ENCODE data around the gene TTC13.

The TTC13 gene

DNA sequence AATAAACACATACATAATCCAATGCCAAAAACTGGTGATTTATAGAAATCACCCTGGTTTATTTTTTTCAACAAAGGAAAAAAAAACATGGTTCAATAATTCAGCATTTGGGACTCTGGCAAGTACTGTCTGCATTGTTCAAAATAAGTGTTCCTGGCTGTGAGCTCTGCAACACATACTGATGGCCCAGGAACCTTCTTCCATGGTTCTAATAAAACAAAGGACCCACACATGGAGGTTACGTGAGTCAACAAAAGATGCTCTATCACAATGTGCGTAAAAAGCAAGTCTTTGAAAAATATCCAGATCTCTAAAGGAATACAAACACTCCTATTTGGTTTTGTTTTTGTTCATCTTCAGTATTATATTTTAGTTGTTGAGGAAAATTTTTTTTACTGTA, 72.4 kb downstream of the TTC13 start:
- DNase-seq, result no peak

DNA sequence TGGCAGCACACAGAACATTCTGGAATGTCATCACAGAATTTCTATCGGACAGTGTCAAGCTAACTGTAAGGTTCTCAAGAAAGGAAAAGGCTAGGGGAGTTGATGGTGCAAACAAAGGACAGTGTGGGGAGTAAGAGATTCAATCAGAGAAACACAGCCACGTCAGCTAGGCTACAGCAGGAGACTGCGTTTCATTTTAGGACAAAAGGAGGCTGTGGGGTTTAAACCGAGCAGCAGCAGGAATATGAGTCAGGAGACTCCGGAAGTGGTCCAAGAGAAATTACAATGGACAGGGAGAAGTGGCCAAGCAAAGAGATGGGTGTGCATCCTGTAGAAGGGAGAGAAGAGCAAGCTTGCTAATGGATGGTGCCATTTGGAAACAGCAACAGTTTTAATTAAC, 72.9 kb downstream of the TTC13 start:
- DNase-seq, result no peak

DNA sequence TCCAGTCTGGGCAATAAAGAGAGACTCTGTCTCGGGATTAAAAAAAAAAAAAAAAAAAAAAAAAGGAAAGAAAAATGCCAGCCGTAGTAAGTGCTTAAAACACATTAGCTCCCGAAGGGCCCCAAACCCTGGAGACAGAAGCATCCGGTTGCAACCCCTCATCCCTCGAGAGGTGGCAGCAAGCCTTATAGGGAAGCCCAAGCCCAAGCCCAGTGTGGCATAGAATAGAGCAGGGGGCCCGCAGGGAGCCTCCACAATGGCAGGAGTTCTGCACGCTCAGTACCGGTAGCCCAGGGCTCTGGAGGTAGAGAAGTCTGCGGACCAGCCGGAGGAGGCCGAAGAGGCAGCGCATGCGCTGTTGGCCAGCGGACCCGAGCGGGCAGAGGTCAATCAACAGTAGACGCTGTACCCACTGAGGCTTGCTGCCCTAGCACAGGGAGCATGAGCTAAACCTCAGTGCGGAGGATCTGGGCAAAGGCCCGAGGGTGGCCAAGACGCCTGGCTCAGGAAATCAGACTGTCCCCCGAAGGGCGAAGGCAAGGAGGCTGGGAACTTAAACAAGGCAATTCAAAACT, 76.2 kb downstream of the TTC13 start:
- DNase-seq, result no peak

DNA sequence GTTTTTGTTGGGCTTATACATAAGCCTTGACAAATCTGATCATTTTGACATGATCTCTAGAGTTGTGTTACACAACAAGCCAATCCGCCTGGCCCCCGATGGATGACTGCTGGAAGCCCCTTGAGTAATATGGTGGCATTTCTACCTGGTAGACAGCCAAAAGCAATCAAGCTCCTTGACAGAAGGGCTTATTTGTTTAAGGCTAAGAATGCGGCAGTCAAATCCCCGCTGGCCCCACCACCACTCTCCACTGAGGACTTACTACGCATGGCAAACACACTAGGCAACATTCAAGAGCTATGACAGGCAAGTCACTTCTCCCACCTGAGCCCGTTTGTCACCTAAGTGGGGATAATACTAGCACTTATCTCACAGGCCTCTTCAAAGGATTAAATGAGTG, 77.0 kb downstream of the TTC13 start:
- no peak for DNase-seq

DNA sequence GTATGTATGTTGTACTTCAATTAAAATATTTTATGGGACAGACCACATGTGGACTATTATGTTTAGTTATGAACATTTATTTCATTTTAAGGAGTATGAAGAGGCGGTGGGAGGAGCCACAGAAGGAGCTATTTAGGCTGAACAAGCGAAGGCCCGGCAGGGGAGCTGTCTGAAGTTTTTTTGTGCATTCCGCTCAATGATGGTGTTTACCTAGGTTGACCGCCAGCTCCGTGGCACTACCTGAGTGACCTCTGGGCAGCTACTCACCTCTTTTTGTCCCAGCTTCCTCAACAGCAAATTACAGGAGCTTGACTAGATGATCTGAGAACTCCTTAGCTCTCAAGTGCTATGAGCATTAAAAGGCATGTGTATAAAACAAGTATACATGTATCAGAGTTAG, 77.7 kb downstream of the TTC13 start:
- no peak for DNase-seq

DNA sequence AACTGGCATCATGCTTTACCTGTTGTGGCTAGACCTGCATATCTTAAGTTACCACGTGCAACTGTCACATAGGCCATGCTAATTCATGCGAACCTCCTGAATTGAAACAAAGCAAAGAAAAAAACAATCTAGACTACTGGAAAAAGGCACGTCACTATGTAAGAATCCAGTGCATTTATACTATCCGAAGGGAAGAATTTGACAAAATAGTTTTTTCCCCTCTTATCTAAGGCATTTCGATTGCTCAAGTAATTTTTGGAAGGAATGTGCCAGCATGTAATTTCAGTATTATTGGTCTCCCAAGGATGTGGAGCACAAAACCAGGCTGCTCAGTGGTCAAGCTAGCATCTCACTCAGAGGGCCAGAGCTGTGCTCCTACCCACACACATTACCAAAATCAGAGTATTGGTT, 78.8 kb downstream of the TTC13 start:
- no peak for DNase-seq

DNA sequence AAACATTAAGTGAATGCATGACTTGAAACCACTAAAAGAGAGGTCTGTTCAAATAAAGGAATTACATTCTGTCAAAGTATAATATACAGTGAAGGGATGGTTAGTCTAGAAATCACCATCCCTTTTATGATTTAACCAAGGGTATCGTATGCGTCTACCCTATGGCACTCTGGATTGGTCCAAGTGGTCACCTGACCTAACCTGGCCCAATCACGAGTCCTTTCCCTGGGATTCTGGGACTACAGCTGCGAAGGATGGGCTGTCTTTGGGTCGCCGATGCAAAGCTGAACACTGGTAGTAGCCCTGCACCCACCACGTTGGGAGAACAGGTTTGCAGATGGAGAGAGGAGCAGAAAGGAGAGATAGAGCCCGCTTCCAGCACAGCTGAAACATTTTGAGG, 79.9 kb downstream of the TTC13 start:
- no peak for DNase-seq

DNA sequence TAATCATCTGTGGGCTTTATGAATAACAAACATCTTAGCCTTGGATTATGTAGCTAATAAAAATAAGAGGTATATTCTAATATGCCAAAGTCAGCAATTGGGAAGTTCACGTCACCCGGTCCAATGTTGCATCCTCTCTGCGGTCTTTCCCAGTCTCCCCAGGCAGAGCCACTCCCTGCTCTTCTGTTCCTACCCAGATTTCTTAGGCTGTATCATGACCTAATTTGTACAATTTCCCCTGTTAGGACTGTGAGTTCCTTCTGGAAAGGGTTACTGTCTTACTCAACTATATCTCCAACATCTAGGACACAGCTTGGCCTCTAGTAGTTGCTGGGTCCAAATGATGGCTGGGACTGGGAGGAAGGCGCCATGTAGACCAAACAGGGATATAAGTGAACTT, 80.5 kb downstream of the TTC13 start:
- no peak for DNase-seq

DNA sequence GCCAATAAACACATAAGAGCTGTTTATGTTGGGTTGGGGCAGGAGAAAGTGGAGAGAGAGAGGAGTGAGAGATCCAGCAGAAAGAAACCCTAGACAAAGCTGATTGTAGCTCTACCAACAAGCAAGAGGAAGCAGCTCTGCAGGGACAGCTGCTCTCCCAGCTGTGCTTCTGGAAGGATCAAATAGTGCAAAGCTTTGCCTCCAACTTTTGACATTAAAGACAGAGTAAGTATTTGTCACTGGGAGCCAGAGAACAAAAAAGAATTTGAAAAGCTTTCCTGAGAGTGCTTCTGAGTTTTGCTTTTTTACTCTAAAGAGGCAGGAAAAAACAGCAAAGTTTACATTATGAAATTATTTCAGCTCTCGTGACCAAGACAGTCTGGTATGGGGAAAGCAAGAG, 81.9 kb downstream of the TTC13 start:
- DNase-seq, result no peak

DNA sequence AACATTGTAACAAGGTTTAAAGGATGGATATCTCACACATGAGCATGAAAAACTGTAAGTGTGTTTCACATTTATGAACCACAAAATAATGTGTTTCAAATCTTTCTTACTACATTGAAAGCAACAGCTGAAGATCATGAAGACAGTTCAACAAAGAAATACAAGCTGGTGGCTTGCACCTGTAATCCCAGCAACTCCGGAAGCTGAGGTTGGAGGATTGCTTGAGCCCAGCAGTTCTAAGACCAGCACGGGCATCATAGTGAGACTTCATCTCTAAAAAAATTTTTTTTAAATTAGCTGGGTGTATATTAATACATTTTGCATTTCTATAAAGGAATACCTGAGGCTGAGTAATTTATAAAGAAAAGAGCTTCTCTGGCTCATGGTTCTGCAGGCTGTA, 83.2 kb downstream of the TTC13 start:
- DNase-seq, result no peak

DNA sequence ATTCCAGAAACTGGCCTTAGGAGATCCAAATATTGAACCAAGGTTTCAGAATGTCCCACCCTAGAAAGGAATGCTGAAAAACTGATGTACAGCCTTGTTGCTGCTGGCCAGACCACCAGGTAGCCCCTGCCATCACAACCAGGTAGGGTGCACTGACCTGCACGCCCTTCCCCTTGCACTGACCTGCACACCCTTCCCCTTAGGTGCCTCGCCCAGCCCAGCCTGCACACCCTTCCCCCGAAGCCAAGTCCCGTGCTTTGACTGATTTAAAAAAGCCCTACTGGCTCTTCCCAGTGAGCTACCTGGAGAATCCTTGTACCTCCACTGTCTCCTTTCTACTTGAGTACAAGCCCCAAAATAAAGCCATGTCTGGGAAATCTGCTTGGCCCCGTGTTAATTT, 84.0 kb downstream of the TTC13 start:
- DNase-seq, result no peak

DNA sequence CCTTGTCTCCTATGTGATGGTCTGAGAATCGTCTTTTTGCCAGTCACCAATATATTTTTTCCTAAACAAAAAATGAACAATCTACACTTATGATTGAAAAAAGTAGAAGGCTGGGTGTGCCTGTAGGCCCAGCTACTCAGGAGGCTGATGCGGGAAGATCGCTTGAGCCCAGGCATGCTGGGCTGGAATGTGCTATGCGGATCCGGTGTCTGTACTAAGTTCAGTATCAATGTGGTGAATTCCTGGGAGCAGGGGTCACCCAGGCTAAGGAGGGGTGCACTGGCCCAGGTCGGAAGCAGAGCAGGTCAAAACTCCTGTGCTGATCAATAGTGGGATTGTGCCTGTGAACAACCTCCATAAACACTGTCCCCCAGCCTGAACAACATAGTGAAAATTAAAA, 84.6 kb downstream of the TTC13 start:
- no peak for DNase-seq

DNA sequence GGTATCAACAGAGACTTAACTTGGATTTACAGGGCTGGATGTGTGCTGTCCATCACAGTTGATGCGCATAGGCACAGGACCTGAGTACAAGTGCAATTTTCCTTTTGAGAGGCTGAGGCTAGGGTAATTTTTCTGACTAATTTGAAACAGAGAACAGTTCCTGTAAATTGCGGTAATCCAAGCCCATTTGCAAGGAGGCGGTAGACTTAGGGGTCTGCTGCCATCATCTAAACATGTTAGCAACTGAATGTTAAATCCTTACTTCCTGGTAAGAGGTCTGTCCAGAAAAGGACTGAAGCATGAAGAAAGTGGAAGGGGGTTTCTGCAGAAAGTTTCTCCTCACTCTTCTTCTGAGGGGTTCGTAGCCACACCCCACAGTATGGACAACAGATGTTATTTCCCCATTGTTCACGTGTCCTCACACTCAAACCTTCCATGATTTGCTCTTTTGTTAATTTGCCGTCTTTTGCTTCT, 86.6 kb downstream of the TTC13 start:
- DNase-seq, result no peak

DNA sequence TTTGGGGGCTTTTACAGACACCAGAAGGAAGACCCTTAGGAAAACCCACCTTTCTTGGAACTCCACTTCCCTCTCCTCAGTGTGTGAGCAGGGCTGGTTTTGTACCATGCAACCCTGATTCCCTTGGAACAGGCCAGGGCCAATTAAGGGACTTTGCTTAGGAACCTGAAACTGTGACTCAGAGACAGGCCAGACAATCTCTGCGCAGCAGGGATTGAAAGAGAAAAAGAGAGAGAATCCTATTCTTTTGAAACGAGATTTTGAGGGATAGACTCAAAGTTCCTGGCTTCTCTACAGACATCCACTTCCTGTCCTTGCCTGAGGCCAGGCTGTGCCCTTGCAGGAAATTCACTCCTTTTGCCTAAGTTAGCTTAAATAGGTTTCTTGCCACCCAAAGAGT, 87.2 kb downstream of the TTC13 start:
- DNase-seq, result no peak

DNA sequence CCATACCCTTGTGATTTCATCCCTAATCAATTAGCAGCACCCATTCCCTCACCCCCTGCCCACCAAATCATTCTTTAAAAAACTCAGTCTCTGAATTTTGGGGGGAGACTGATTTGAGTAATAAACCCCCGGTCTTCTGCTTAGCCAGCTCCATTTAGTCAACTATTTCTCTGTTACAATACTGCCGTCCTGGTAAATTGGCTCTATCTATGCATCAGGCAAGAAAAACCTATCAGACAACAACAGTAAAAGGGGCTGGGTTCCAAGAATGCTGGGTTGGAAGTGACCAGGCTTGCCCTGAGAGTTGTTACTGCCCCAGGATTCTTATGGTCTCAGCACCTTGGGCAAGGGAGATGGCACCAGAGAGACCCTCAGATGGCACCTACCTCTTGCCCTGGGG, 94.0 kb downstream of the TTC13 start:
- no peak for DNase-seq

DNA sequence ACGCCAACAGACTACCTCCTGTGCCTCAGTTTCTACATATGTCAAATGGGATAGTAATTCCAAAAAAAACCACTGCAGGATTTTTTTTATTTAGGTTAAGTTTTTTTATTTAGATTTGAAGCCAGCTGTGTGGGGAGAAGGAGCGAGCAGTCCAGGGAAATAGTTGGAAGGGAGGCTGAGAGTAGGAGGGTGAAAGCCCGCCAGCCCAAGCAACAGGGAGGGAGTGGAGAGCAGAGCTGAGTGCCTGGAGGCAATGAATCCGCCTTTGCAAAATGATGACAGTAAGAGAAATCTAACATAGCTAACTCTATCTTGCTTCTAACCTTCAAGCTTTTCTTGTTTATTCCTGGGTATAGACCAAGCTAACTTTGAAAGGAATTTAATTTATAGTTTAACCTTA, 94.7 kb downstream of the TTC13 start:
- DNase-seq, result no peak

DNA sequence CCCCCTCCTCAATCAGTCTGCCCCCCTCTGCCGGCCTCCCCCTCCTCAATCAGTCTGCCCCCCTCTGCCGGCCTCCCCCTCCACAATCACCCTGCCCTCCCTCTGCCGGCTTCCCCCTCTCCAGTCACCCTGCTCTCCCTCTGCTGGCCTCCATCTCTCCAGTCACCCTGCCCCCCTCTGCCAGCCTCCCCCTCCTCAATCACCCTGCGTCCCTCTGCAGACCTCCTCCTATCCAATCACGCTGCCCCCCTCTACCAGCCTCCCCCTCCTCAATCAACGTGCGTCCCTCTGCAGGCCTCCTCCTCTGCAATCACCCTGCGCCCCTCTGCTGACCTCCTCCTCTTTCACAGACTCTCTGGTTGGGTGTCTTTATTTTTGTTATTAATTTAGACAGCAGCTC, 98.9 kb downstream of the TTC13 start:
- DNase-seq, result no peak

DNA sequence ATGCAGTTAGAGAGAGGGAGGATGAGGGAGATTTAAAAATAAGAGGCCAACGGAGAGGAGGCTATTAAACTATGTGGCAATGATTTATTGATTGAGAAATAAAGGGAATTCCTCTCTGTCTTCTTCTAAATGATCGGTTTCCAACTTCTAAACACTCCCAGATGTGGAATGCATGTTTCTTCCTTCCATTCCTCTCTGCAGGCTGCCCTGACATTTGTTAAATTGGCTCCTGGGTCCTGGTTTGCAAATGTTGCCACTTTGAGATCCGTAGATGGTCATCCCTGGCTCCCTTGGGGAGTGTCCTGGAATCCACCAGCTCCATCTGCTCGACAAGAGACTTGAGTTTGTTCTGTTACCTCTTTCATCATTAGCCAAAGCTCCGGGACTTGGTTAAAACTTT, 100.1 kb downstream of the TTC13 start:
- DNase-seq, result no peak

DNA sequence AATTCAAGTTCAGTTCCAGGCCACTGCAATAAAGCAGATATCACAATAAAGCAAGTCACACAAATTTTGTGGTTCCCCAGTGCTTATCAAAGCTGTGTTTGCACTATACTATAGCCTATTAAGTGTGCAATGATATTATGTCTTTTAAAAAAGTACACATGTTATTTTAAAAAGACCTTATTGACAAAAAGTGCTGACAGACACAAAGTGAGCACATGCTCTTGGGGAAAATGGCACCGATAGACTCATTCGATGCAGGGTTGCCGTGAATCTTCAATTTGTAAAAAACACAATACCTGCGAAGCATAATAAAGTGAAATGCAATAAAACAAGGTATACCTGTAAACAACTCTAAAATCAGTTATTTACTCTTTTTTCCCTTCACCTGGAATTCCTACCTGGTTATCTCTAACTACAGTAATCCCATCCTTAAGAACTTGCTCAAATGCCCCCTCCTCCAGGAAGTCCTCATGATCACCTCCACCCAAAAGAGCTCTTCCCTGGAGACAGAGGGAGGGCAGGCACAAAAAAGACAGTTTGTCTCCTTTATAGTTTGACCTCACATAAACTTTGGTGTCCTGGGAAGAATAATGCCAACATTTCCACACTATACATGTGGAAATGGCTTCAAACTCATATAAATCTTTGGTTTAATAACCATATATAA, 100.6 kb downstream of the TTC13 start:
- DNase-seq, result no peak

DNA sequence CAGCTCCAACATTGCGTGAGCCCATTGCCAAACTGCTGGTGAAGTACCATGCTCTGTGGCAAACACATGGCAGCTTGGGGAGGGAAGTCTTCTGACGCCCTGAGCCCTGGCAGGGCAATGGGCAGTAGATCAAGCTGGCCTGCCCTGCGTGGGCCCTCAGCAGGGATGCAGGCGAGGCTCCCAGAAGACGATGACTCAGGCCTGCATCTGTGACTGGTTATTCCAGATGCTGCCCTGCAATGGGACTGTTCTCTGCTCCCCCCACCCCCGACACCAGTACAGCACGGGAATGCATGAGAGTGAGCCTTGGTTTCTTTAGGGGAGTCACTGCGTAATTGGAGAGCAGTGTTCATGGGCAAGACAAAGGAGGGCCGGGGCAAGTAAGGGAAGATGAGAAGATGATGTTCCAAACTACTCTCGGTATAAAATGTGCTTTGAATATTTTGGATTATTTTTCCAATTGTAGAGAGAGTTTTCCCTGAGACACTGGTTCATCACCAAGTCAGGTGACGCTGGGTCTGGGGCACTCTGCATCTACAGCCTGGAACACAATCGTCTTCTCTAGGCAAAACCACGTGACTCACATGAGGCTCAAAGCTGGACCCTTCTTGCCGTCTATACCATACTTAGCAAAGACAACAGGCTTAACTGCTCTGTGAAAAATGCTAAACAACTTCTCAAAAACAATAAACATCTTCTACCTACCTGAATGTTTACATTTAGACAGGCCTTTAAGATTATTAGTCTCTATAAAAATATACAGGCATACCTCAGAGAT, 101.3 kb downstream of the TTC13 start:
- DNase-seq, result no peak

DNA sequence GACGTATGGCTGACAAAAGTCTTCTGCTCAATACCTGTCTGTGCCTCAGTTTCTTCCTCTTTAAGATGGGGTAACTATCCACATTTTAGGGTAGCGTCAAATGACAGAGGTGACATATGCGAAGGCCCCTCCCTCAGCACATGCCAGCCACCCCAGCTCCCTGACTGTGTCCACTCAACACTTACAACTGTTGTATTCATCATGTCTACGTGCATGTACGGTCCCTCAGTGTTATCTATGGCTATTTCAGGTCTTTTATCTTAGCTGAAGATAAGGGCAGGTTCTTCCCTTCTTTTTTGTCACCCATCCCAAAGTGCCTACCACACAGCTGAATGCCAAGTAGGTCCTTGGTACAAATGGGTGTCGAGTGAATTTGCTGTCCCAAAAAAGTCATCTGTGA, 102.0 kb downstream of the TTC13 start:
- DNase-seq, result no peak

DNA sequence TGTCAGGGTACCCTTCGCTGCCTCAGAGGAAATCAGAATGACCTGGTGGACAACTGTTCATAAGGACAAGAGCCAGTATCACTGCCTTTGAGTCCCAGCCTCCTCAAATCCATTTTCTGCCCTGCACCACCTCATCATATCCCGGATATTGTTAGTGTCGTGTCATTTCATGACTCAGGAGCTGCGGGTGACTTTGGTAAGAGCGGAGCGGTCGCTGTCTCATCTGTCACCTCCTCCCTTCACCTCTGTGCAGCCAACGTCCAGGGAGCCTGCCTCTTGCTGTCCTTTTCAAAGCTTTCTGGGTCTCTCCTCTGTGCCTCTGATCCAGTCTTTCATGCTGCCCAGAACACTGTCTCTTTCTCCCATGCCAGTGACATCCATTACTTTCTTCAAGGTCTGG, 103.3 kb downstream of the TTC13 start:
- DNase-seq, result no peak

DNA sequence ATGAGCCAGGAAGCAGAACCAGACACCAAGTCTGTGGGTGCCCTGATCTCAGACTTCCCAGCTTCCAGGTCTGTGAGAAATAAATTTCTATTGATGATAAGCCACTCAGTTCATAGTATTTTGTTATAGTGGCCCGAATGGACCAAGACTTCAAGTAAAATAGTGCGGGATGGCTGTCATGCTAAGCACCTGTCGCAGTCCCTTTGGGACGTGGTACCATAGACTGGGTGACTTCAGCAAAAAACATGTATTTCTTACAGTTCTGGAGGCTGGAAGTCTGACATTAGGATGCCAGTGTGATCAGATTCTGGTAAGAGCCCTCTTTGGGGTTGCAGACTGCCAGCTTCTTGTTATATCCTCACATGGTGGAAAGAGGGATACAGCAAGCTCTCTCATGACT, 107.7 kb downstream of the TTC13 start:
- DNase-seq, result no peak

DNA sequence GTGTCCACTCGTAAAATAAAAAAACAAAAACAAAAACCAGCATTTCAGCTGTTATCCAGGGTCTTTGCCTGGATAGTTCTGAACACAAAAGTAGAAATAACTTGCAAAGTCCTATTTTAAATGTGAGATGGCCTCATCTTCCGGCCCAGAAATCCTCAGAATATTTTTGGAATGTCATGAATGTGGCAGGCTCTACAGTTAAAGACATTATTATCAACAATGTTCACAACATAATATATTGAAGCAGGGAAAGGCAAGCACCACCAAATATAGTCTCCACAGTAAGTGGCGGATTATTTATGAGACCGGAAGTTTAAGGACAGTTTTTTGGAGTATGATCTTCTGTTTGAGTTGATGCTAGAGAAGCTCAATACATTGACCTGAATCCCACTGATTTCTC, 109.2 kb downstream of the TTC13 start:
- no peak for DNase-seq

Data from CD4-positive, alpha-beta T cell treated with Interleukin-6 for 4 hours (primary cell).